LHCN-M2 (cell line): Measurements from ENCODE around the gene CCL28. TPM values are rescaled to one million over a fixed set of nuclear protein-coding genes. Genes with fewer than 3 reads are reported as not detected.
"Not testable (repeated sequence)": the region's sequence is repeated elsewhere in the genome, so short reads cannot be mapped to it uniquely, and the experiment has no call there.

Source experiments
- DNase-seq: peaks from one replicate; pipeline ENCODE4 v3.0.0-alpha.2; 2012; ENCODE audit warnings: low read depth
- polyA plus RNA-seq: library from polyadenylated mRNA; unstranded; fragments of >200 nt; gene quantifications from one replicate; pipeline ENCODE4 v1.2.1, GENCODE V29; 2012; ENCODE audit warnings: missing spikeins
- total RNA-seq: library from RNA; depleted of rRNA; stranded (reverse); fragments of >200 nt; gene quantifications from 2 replicates; pipeline ENCODE4 v1.2.3, GENCODE V29; 2014; rRNA removed

CCL28 gene, protein sequence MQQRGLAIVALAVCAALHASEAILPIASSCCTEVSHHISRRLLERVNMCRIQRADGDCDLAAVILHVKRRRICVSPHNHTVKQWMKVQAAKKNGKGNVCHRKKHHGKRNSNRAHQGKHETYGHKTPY
- 1.5 and 4.0 TPM in 2 replicates for total RNA-seq
- 1.5 TPM for polyA plus RNA-seq

DNA sequence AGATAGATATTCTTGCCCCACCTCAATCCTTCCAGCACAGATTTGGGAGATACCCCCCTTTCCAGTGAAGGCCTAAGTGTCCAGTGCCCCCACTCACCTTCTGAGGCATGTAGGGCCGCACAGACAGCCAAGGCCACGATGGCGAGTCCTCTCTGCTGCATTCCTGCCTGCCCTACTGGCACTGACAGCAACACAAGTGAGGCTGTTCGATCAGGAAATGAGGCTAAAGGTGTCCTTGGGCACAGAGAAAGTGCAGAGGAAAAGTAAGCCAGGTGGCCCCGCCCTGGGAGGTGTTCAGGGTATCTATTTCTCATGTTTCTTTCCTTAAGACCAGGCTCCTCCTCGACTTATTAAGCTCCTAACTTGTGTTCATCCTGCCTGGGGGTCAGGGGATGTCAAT, at the start of gene CCL28:
Gene CCL28, minus strand, starts transcription at position 236 of the 400 bp plus-strand sequence. Its CDS starts 75 bp downstream, at position 161.
- no peak for DNase-seq

- no peak for DNase-seq
These were observed 48.9 kb upstream of the CCL28 start for GRCh38 chr5:43461066-43461465.

DNA sequence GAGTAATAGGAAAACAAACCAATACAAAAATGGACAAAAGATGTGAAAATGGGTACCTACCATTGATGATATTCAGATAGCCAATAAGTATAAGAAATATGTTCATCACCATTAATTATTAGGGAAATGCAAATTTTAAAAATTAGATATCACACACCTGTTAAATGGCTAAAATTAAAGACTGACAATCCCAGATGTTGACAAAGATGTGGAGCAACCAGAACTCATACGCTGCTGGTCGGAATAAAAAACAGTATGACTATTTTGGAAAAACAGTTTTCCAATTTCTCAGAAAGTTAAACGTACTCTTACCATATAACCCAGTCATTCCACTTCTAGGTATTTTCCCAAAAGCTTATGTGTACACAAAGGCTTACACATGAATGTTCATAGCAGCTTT, 44.4 kb upstream of the CCL28 start:
- DNase-seq = no peak

DNA sequence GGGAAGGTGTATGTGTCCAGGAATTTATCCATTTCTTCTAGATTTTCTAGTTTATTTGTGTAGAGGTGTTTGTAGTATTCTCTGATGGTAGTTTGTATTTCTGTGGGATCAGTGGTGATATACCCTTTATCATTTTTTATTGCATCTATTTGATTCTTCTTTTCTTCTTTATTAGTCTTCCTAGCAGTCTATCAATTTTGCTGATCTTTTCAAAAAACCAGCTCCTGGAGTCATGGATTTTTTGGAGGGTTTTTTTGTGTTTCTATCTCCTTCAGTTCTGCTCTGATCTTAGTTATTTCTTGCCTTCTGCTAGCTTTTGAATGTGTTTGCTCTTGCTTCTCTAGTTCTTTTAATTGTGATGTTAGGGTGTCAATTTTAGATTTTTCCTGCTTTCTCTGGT, 29.4 kb upstream of the CCL28 start:
- DNase-seq = not testable (repeated sequence)

- no peak for DNase-seq
These were observed 25.0 kb upstream of the CCL28 start for GRCh38 chr5:43437062-43437660.

DNA sequence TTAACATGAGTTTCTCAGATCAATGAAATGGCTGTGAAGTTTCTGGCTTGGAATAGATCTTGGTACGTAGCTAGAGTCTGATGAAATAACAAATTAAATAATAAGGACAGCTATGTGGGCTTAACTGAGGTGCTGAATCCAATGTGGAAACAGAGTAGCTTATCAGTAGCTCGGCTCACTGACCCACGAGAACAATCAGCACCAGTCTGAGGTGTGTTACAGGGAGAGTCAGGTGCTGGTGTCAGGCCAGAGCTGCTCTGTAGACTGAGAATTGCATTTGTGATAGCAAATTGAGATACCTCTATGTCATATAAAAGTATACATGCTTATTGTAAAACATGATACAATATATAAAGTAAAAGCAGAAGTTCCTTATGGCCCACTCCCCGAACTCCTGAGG, 21.2 kb upstream of the CCL28 start:
- DNase-seq = no peak

- peak; percentile 58 for DNase-seq
These were observed 20.5 kb upstream of the CCL28 start for GRCh38 chr5:43432486-43433375.

- DNase-seq = no peak
These were observed 17.5 kb upstream of the CCL28 start for GRCh38 chr5:43429706-43430105.

- DNase-seq = no peak
These were observed 16.8 kb upstream of the CCL28 start for GRCh38 chr5:43429016-43429415.

DNA sequence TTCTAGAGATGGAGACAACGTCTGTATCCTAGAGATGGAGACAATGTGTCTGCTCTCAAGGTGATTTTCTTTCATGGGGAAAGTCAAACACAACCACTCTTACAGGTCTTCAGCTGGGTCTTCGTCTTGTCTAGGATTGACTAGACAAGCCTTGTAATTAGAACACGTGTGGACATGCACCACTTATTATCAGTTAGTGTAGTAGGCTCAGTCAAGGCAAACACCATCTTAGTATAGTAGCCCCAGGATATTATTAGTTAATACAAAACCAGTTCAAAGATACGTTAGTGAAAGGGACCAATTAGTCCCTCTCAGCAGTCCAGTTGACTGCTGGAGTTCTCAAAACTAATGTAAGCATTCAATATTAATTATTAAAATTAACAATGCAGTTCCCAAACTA, 15.1 kb upstream of the CCL28 start:
- no peak for DNase-seq

- DNase-seq = peak; percentile 90
These were observed 13.8 kb upstream of the CCL28 start for GRCh38 chr5:43425983-43426382.

GRCh38 chr5:43423086-43423485, 10.9 kb upstream of the CCL28 start:
- DNase-seq = not testable (repeated sequence)

DNA sequence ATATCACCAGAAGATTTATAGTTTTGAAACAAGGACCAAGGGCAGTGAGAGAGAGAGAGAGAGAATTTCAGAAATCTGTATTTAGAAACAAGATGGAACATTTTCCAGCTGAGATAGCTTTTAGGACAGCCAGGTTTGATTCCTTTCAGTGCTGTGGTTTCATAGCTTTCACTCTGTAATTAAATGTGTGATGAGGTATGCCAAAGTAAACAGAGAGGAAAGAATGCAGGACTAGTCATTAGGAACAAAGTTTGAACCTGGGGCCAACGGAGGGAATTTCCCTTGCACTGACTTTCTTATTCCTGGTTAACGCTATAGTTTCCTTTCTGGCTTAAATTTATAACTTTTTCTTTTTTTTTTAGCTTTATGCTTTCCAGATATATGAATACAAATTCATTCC, 10.0 kb upstream of the CCL28 start:
- DNase-seq = peak; percentile 52

- DNase-seq = no peak
These were observed 9.4 kb upstream of the CCL28 start for GRCh38 chr5:43421450-43422133.

- no peak for DNase-seq
These were observed 8.1 kb upstream of the CCL28 start for GRCh38 chr5:43420241-43420640.

- DNase-seq = no peak
These were observed 6.4 kb upstream of the CCL28 start for GRCh38 chr5:43418561-43418960.

- peak; percentile 64 for DNase-seq
These were observed 4.7 kb upstream of the CCL28 start for GRCh38 chr5:43416803-43417394.

DNA sequence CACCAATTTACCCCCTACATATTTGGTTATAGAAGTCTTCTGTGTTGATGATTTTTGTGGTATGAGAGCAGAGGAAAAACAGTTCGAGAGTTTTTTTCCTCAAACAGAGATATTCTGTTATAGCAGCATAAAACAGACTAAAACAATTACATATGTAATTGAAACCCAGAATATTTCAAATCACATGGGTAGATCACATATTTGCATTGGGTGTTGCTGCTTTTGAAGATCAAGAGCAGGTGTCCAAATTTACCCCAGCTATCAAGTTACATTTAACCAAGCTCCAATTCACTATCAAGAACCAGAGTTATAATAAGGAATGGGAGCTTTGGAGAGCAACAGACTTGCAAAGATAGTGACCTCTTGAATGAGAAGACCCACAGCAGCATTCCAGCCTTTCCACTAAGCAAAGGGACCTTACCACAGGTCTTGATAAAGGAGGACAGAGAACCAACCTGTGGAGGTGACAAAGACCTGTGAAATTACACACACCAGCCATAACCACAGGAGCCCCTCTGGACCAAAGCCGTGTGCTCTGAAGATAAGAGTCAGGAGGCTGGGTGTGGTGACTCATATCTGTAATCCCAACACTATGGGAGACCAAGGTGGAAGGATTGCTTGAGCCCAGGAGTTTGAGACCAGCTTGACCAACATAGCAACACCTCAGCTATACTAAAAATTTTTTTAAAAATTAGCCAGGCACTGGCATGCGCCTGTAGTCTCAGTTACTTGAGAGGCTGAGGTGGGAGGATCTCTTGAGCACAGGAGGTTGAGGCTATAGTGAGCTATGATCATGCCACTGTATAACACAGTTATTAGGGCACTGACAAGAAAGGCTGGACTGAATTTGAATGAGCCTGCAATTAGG, 4.0 kb upstream of the CCL28 start:
- DNase-seq = peak; percentile 30

GRCh38 chr5:43413966-43414365, 1.8 kb upstream of the CCL28 start:
- no peak for DNase-seq

DNA sequence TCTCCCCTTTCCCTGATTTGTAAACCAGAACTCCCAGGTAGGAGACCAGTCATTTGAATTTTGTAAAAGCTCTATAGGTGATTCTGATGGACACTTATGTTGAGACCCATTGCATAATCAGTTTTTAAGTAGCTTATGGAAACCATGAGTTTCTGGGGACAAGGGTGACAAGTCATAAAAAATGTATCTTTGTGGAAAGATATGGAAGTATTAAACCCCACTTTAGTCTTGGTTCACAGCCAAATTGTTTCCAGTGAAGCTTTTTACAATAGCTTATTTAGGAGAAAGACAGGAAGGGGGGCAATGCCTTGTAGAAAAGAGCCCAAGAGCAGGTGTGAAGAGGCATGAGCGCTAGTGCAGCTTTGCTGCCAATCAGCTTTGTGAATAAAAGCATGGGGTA, 453 bp upstream of the CCL28 start:
- no peak for DNase-seq

DNA sequence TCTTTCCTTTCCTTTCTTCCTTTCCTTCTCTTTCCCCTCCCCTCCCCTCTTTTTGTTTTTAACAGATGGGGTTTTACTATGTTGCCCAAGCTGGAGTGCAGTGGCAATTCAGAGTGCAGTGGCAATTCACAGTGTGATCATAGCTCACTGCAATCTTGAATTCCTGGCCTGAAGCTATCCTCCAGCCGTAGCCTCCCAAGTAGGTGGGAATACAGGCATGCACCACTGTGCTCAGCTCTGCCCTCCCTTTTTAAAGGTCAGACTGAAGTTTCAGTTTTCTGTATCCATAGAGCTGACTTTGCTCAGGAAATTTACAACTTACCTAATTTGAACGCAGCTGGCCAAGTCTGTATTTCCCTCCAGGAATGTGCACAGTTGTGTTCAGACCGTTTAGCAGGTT, 696 bp downstream of the CCL28 start:
- no peak for DNase-seq
